HepG2 (cell line): ENCODE data around the gene CDS1. TPM values are rescaled to one million over a fixed set of nuclear protein-coding genes. Genes with fewer than 3 reads are reported as not detected.

Source experiments
- ATAC-seq: fragments of 200-7000 bp; cut with Tn5 transposase; 3 replicates; pipeline ENCODE4 v1.9.1; 2020; ENCODE audit warnings: mild to moderate bottlenecking, moderate library complexity
- BruUV-seq: library from RNA; stranded (reverse); fragments of 400-500 nt; replicated peaks from 2 replicates; lab custom pipeline; 2021; lab: Mats Ljungman, UMichigan
- CTCF ChIA-PET: fragments of 300-600 bp; formaldehyde crosslinking; extraction: SDS; loops from one replicate; lab custom pipeline; 2021; ENCODE audit warnings: low total read pairs, inconsistent platforms, low intra/inter-chr PET ratio; lab: Yijun Ruan, JAX
- POLR2A ChIA-PET: fragments of 350-600 bp; sonication (Branson Sonifier 250); formaldehyde crosslinking; loops from one replicate; lab custom pipeline; 2020; ENCODE audit warnings: antibody characterized with exemption, inconsistent platforms; lab: Yijun Ruan, JAX
- DNase-seq: peaks from one replicate; pipeline ENCODE4 v3.0.0-alpha.2; 2015; ENCODE audit warnings: low spot score
- FAIRE-seq: peaks from 3 replicates; lab custom pipeline; 2011; peaks lifted over from hg19 to GRCh38; lab: Jason Lieb, UNC
- H2AFZ ChIP-seq: one replicate; pipeline ENCODE4 v1.6.1; 2011; ENCODE audit warnings: low read length, inconsistent platforms
- H3K27ac ChIP-seq: fragments of 300-600 bp; 3 replicates; pipeline ENCODE4 v1.8.0; 2011; ENCODE audit warnings: mixed run types, mild to moderate bottlenecking, mixed read lengths, low read length, inconsistent platforms; ENCODE audit not compliant: insufficient read depth; ENCODE audit errors: extremely low read length
- H3K27me3 ChIP-seq, 2 experiments: fragments of 200-600 bp in 1 of 2; 2 replicates in 1 of 2; 3 replicates in 1 of 2; pipeline versions ENCODE4 v1.6.0 to v1.8.0; 2011; ENCODE audit warnings: low read length in 2 of 2, mild to moderate bottlenecking in 2 of 2, moderate library complexity in 2 of 2, inconsistent platforms in 1 of 2; ENCODE audit not compliant: insufficient read depth in 2 of 2, control insufficient read depth in 1 of 2
- H3K36me3 ChIP-seq, 2 experiments: fragments of 200-600 bp in 1 of 2; replicated peaks in 1 of 2; 2 replicates in 1 of 2; 3 replicates in 1 of 2; pipeline versions ENCODE4 v1.5.1 to v1.8.0; 2011; ENCODE audit warnings: low read length in 2 of 2, inconsistent platforms in 1 of 2; ENCODE audit not compliant: insufficient read depth in 2 of 2, control insufficient read depth in 1 of 2
- H3K4me1 ChIP-seq: 2 replicates; pipeline ENCODE4 v1.5.1; 2012; ENCODE audit warnings: low read length, inconsistent platforms; ENCODE audit not compliant: insufficient read depth
- H3K4me2 ChIP-seq: 2 replicates; pipeline ENCODE4 v1.6.0; 2011; ENCODE audit warnings: low read depth, low read length, inconsistent platforms
- H3K4me3 ChIP-seq, 3 experiments: fragments of 200-600 bp in 1 of 3; sonication (generic), shearing (Covaris generic) in 1 of 3; replicated peaks in 1 of 3; 2 replicates each; pipeline ENCODE4 v1.5.1; 2011 to 2016; ENCODE audit warnings: low read length in 3 of 3, inconsistent platforms in 2 of 3, low read depth in 2 of 3, mild to moderate bottlenecking in 2 of 3, control low read depth in 1 of 3, mixed read lengths in 1 of 3; ENCODE audit not compliant: insufficient read depth in 1 of 3
- H3K79me2 ChIP-seq: one replicate; pipeline ENCODE4 v1.6.1; 2011; ENCODE audit warnings: low read length, inconsistent platforms; ENCODE audit not compliant: insufficient read depth
- H3K9ac ChIP-seq: 2 replicates; pipeline ENCODE4 v1.6.0; 2011; ENCODE audit warnings: mild to moderate bottlenecking, low read depth, low read length, inconsistent platforms; ENCODE audit not compliant: insufficient read depth
- H3K9me3 ChIP-seq: 2 replicates; pipeline ENCODE4 v1.5.1; 2012; ENCODE audit warnings: mild to moderate bottlenecking, low read length
- H4K20me1 ChIP-seq: 2 replicates; pipeline ENCODE4 v1.6.0; 2011; ENCODE audit warnings: inconsistent platforms, mild to moderate bottlenecking, low read length, moderate library complexity; ENCODE audit not compliant: insufficient read depth
- ATAD3A ChIP-seq: sonication (generic); formaldehyde crosslinking; IDR thresholded peaks from 2 replicates; pipeline ENCODE4 v1.4.0; 2020; ENCODE audit warnings: missing genetic modification reagents
- KDM1A ChIP-seq: IDR thresholded peaks from 2 replicates; pipeline ENCODE4 v1.6.1; 2016; ENCODE audit warnings: missing compliant biosample characterization
- MTF1 ChIP-seq: sonication (generic); formaldehyde crosslinking; IDR thresholded peaks from 2 replicates; pipeline ENCODE4 v1.5.0; 2020; ENCODE audit warnings: missing genetic modification reagents
- MXD4 ChIP-seq: IDR thresholded peaks from 2 replicates; pipeline ENCODE4 v1.6.1; 2016; ENCODE audit warnings: mild to moderate bottlenecking, missing biosample characterization, missing genetic modification reagents
- NKX3-1 ChIP-seq: sonication (generic); formaldehyde crosslinking; IDR thresholded peaks from 2 replicates; pipeline ENCODE4 v1.5.0; 2020; ENCODE audit warnings: missing genetic modification reagents
- TBX2 ChIP-seq: sonication (generic); formaldehyde crosslinking; IDR thresholded peaks from 2 replicates; pipeline ENCODE4 v1.5.0; 2020; ENCODE audit warnings: missing genetic modification reagents, mild to moderate bottlenecking, borderline replicate concordance
- U2AF1 ChIP-seq: fragments of 200-400 bp; formaldehyde crosslinking; optimal IDR thresholded peaks from 2 replicates; pipeline ENCODE3; 2017; ENCODE audit warnings: mild to moderate bottlenecking, low read depth, low read length
- ZMYM2 ChIP-seq: sonication (generic); formaldehyde crosslinking; IDR thresholded peaks from 2 replicates; pipeline ENCODE4 v1.8.0; 2022; ENCODE audit warnings: mild to moderate bottlenecking, missing genetic modification reagents
- ZNF260 ChIP-seq: sonication (generic); formaldehyde crosslinking; IDR thresholded peaks from 2 replicates; pipeline ENCODE4 v1.4.0; 2020; ENCODE audit warnings: missing genetic modification reagents, low read depth, mild to moderate bottlenecking, borderline replicate concordance
- ZNF407 ChIP-seq: sonication (generic); formaldehyde crosslinking; IDR thresholded peaks from one replicate; pipeline ENCODE4 v1.5.1; 2020; ENCODE audit warnings: mild to moderate bottlenecking, missing genetic modification reagents; ENCODE audit errors: not compliant biosample characterization
- ZNF589 ChIP-seq: sonication (generic); formaldehyde crosslinking; conservative IDR thresholded peaks from 2 replicates; pipeline ENCODE4 v1.8.0; 2022; ENCODE audit warnings: mild to moderate bottlenecking, moderate library complexity, missing genetic modification reagents
- WGBS: methylation state at CpG from one replicate; pipeline ENCODE4 v1.1.6; 2017; ENCODE audit warnings: low lambda C conversion rate; 5-methylcytosine and 5-hydroxymethylcytosine counted together
- in situ Hi-C: cut with HindIII; loops from 2 replicates; pipeline ENCODE4 v1.10.0; 2017; ENCODE audit warnings: low pct_unique_long_range_greater_than_20kb; ENCODE audit not compliant: extremely low pct_ligation_motif_present
- intact Hi-C: fragments of 100-400 bp; cut with micrococcal nuclease; formaldehyde crosslinking; loops from one replicate; pipeline ENCODE4 v1.10.0; 2022; ENCODE audit not compliant: unreplicated experiment
- polyA plus RNA-seq, 8 experiments: library from polyadenylated mRNA; depleted of rRNA in 3 of 8; stranded (reverse) in 7 of 8; unstranded in 1 of 8; fragments of >200 nt; fragmentation: Illumina TruSeq in 4 of 8; extraction: Trizol in 4 of 8; gene quantifications; 2 replicates each; pipeline versions ENCODE4 v1.2.1 to v1.2.3, GENCODE V29; 2011 to 2016; ENCODE audit warnings: low read depth in 4 of 8, missing spikeins in 1 of 8, mixed read lengths in 1 of 8; ENCODE audit not compliant: insufficient read depth in 1 of 8
- total RNA-seq, 5 experiments: library from RNA; depleted of rRNA; stranded (reverse); fragments of >200 nt; fragmentation: Illumina TruSeq; extraction: Trizol; gene quantifications; 2 replicates each; pipeline ENCODE4 v1.2.3, GENCODE V29; 2016; ENCODE audit warnings: low read depth in 1 of 5
- TF ChIP-seq, protein P1 (sequence below): sonication (generic); formaldehyde crosslinking; IDR thresholded peaks from 2 replicates; pipeline ENCODE4 v1.4.0; 2020; ENCODE audit warnings: missing genetic modification reagents

CDS1 gene
- total and polyA plus RNA-seq, 2 of the 13 experiments (the other 11 are each of a cell fraction or from before 2014, with no cell fraction given): 2.1 to 3.2 TPM

DNA sequence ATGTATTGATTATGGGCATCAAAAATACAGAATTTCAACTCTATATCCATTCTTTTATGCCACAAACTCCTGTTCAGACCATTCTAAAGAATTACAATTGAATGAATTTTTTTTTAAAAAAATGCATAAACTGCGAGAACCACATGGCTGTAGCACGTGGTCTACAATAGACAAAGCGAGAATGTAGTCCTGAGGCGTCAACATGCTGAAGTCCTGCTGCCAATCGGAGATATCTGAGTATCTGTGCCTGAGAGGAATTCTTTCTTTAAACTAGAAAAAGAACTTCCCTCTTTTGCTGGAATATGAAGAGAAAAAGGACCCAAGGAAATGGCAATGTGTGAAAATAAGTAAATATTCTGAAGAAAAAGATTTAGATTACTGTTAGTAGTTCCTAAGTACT, 105.7 kb downstream of the CDS1 start:
- DNase-seq (no peak), FAIRE-seq (no peak), ATAC-seq (no peak)
- H3K9ac ChIP-seq: no peak overlapping the region
- H3K27ac ChIP-seq: no peak overlapping the region
- H3K36me3 ChIP-seq: peaks cover 12 to 41% of the 10 kb centered on the region in 2 experiments
- no peaks in the 10 kb centered on the region for H3K4me1 ChIP-seq
- H3K79me2 ChIP-seq: no peaks in the 10 kb centered on the region
- no TSS peak for BruUV-seq
- intact Hi-C loops: no loop called here
- H3K27me3 ChIP-seq: no peaks in the 10 kb centered on the region
- no peak overlapping the region for H3K4me2 ChIP-seq
- in situ Hi-C loops: no loop called here
- H2AFZ ChIP-seq: no peak overlapping the region
- CTCF ChIA-PET: no interaction called here
- H3K4me3 ChIP-seq: no peak overlapping the region
- no peaks in the 10 kb centered on the region for H4K20me1 ChIP-seq
- POLR2A ChIA-PET: no interaction called here
- 98% methylated on average over 5 of the region's 5 CpGs for WGBS
- no peaks in the 10 kb centered on the region for H3K9me3 ChIP-seq
- no peak for TF ChIP-seq TBX2 (CRISPR knock-in tag)
- TF ChIP-seq, protein P1, sequence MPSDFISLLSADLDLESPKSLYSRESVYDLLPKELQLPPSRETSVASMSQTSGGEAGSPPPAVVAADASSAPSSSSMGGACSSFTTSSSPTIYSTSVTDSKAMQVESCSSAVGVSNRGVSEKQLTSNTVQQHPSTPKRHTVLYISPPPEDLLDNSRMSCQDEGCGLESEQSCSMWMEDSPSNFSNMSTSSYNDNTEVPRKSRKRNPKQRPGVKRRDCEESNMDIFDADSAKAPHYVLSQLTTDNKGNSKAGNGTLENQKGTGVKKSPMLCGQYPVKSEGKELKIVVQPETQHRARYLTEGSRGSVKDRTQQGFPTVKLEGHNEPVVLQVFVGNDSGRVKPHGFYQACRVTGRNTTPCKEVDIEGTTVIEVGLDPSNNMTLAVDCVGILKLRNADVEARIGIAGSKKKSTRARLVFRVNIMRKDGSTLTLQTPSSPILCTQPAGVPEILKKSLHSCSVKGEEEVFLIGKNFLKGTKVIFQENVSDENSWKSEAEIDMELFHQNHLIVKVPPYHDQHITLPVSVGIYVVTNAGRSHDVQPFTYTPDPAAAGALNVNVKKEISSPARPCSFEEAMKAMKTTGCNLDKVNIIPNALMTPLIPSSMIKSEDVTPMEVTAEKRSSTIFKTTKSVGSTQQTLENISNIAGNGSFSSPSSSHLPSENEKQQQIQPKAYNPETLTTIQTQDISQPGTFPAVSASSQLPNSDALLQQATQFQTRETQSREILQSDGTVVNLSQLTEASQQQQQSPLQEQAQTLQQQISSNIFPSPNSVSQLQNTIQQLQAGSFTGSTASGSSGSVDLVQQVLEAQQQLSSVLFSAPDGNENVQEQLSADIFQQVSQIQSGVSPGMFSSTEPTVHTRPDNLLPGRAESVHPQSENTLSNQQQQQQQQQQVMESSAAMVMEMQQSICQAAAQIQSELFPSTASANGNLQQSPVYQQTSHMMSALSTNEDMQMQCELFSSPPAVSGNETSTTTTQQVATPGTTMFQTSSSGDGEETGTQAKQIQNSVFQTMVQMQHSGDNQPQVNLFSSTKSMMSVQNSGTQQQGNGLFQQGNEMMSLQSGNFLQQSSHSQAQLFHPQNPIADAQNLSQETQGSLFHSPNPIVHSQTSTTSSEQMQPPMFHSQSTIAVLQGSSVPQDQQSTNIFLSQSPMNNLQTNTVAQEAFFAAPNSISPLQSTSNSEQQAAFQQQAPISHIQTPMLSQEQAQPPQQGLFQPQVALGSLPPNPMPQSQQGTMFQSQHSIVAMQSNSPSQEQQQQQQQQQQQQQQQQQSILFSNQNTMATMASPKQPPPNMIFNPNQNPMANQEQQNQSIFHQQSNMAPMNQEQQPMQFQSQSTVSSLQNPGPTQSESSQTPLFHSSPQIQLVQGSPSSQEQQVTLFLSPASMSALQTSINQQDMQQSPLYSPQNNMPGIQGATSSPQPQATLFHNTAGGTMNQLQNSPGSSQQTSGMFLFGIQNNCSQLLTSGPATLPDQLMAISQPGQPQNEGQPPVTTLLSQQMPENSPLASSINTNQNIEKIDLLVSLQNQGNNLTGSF (CRISPR knock-in tag): no peak
- no peak for TF ChIP-seq MTF1 (CRISPR knock-in tag)
- TF ChIP-seq NKX3-1 (CRISPR knock-in tag): no peak
- no peak for TF ChIP-seq U2AF1
- no peak for TF ChIP-seq ZNF407 (CRISPR knock-in tag)
- TF ChIP-seq ZMYM2 (CRISPR knock-in tag): no peak
- TF ChIP-seq MXD4 (CRISPR knock-in tag): no peak
- no peak for TF ChIP-seq ATAD3A (CRISPR knock-in tag)
- TF ChIP-seq ZNF260 (CRISPR knock-in tag): no peak
- no peak for TF ChIP-seq KDM1A (CRISPR knock-in tag)
- TF ChIP-seq ZNF589 (CRISPR knock-in tag): no peak
